Osteocyte (in vitro differentiated cells): Measurements from ENCODE around the gene CDH8. TPM values are rescaled to one million over a fixed set of nuclear protein-coding genes. Genes with fewer than 3 reads are reported as not detected.

Source experiments
- DNase-seq: peaks from one replicate; pipeline ENCODE4 v3.0.0; 2021; ENCODE audit warnings: mixed read lengths; ENCODE audit not compliant: unreplicated experiment; ENCODE audit errors: extremely low spot score
- H3K27ac Mint-ChIP-seq: one replicate; pipeline ENCODE4 v1.8.0; 2021; ENCODE audit warnings: mild to moderate bottlenecking, mixed read lengths; ENCODE audit not compliant: unreplicated experiment
- H3K27me3 Mint-ChIP-seq: one replicate; pipeline ENCODE4 v1.8.0; 2021; ENCODE audit warnings: mixed read lengths; ENCODE audit not compliant: unreplicated experiment
- H3K36me3 Mint-ChIP-seq: one replicate; pipeline ENCODE4 v1.8.0; 2021; ENCODE audit warnings: mixed read lengths; ENCODE audit not compliant: unreplicated experiment
- H3K4me1 Mint-ChIP-seq: one replicate; pipeline ENCODE4 v1.8.0; 2021; ENCODE audit warnings: mixed read lengths; ENCODE audit not compliant: unreplicated experiment
- H3K4me3 Mint-ChIP-seq: one replicate; pipeline ENCODE4 v1.8.0; 2021; ENCODE audit warnings: mild to moderate bottlenecking, moderate library complexity, mixed read lengths; ENCODE audit not compliant: unreplicated experiment
- H3K9me3 Mint-ChIP-seq: one replicate; pipeline ENCODE4 v1.8.0; 2021; ENCODE audit warnings: mixed read lengths; ENCODE audit not compliant: unreplicated experiment
- total RNA-seq: library from RNA; stranded (reverse); gene quantifications from 2 replicates; pipeline ENCODE4 v1.2.1, GENCODE V29; 2021
- TF ChIP-seq, protein P1 (sequence below): fragments of 200-600 bp; sonication (generic); IDR thresholded peaks from 2 replicates; pipeline ENCODE4 v1.5.0; 2021; ENCODE audit warnings: antibody characterized with exemption, mild to moderate bottlenecking, moderate library complexity

The CDH8 gene
- total RNA-seq, 1 donor from 2014 or later: 7.7 TPM

DNA sequence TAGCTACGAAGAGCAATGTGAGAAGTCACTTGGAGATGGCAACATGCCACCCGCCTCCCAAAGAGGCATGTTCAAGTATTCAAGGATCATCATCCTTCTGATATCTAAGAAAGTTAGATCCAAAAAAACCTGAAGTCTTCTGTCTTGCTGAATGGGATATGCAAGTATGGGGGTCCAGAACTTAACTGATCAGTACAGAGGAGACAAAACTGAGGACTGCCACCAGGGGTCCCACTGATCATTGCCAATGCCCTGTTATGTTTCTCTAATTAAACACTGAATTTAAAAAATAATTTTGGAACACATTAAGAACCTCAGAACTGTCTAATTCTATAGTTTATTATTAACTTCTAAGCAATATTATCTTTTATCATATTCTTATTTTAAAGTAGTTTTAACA, 99.7 kb downstream of the CDH8 start:
- Mint-ChIP-seq H3K4me3 (no peak overlapping the region), H3K36me3 (no peaks in the 10 kb centered on the region), H3K27me3 (no peaks in the 10 kb centered on the region), H3K4me1 (peaks cover 2% of the 10 kb centered on the region), H3K9me3 (no peaks in the 10 kb centered on the region), H3K27ac (no peak overlapping the region)
- TF ChIP-seq, protein P1, sequence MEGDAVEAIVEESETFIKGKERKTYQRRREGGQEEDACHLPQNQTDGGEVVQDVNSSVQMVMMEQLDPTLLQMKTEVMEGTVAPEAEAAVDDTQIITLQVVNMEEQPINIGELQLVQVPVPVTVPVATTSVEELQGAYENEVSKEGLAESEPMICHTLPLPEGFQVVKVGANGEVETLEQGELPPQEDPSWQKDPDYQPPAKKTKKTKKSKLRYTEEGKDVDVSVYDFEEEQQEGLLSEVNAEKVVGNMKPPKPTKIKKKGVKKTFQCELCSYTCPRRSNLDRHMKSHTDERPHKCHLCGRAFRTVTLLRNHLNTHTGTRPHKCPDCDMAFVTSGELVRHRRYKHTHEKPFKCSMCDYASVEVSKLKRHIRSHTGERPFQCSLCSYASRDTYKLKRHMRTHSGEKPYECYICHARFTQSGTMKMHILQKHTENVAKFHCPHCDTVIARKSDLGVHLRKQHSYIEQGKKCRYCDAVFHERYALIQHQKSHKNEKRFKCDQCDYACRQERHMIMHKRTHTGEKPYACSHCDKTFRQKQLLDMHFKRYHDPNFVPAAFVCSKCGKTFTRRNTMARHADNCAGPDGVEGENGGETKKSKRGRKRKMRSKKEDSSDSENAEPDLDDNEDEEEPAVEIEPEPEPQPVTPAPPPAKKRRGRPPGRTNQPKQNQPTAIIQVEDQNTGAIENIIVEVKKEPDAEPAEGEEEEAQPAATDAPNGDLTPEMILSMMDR: peak; percentile 54
- DNase-seq: no peak

DNA sequence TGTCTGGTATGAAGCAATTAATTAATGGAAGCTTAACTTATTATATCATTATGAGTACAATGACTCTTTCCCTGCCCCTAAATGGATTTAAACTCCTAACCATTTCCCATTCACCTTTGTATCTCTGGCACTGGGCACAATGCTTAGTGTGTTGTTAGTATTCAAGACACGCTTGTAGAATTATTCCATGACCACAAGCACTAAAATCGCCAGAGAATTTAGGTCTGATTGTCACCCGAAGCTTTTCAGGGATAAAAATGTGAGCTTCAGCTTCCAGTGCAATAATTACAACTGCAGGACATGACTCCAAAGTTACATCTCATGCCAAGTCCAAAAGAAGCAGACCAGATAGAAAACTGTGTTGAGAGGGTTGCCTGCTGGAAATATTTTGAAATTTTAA, 101.6 kb downstream of the CDH8 start:
- DNase-seq: no peak
- H3K27me3 Mint-ChIP-seq: no peaks in the 10 kb centered on the region
- no peaks in the 10 kb centered on the region for H3K9me3 Mint-ChIP-seq
- peaks cover 5% of the 10 kb centered on the region for H3K4me1 Mint-ChIP-seq
- H3K36me3 Mint-ChIP-seq: no peaks in the 10 kb centered on the region
- H3K4me3 Mint-ChIP-seq: no peak overlapping the region
- H3K27ac Mint-ChIP-seq: no peak overlapping the region
- TF ChIP-seq, protein P1: no peak

- H3K4me3 Mint-ChIP-seq: no peak overlapping the region
- H3K4me1 Mint-ChIP-seq: peaks cover 16% of the 10 kb centered on the region
- H3K27me3 Mint-ChIP-seq: no peaks in the 10 kb centered on the region
- no peak overlapping the region for H3K27ac Mint-ChIP-seq
- H3K36me3 Mint-ChIP-seq: no peaks in the 10 kb centered on the region
- no peak for DNase-seq
- H3K9me3 Mint-ChIP-seq: no peaks in the 10 kb centered on the region
- TF ChIP-seq, protein P1: no peak
Measured at GRCh38 chr16:61929776-61930175, 106.5 kb downstream of the CDH8 start.

GRCh38 chr16:61926766-61927165, 109.5 kb downstream of the CDH8 start:
- H3K27ac Mint-ChIP-seq: no peak overlapping the region
- no peaks in the 10 kb centered on the region for H3K27me3 Mint-ChIP-seq
- H3K4me3 Mint-ChIP-seq: no peak overlapping the region
- no peaks in the 10 kb centered on the region for H3K9me3 Mint-ChIP-seq
- TF ChIP-seq, protein P1: no peak
- peaks cover 14% of the 10 kb centered on the region for H3K4me1 Mint-ChIP-seq
- DNase-seq: no peak
- H3K36me3 Mint-ChIP-seq: no peaks in the 10 kb centered on the region

DNA sequence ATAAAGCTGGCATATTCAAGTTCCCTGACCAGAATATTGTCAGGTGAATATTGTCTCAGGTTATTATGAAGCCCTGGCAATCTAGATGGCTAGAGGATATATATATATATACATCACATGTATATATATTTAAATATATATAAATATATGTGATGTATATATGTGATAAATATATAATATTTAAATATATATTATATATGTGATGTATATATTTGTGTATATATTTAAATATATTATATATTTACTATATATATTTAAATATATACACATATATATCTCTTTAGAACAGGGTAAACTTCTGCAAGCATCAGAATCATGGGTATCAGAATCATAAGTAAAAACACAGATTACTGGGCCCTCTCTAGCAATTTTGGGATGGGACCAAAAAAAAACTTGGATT, 112.6 kb downstream of the CDH8 start:
- no peaks in the 10 kb centered on the region for H3K36me3 Mint-ChIP-seq
- H3K4me1 Mint-ChIP-seq: peaks cover 11% of the 10 kb centered on the region
- H3K9me3 Mint-ChIP-seq: no peaks in the 10 kb centered on the region
- DNase-seq: no peak
- no peaks in the 10 kb centered on the region for H3K27me3 Mint-ChIP-seq
- TF ChIP-seq, protein P1: no peak
- H3K4me3 Mint-ChIP-seq: no peak overlapping the region
- no peak overlapping the region for H3K27ac Mint-ChIP-seq
